GM13976 (cell line): ENCODE results near the gene DMRT3.

Source experiments
- DNase-seq: peaks from one replicate; pipeline ENCODE4 v3.0.0; 2012; ENCODE audit warnings: low spot score
- in situ Hi-C: fragments of 300-500 bp; cut with MboI; formaldehyde crosslinking; loops from one replicate; pipeline ENCODE4 v1.12.0; 2022; ENCODE audit warnings: low sequenced_read_pairs, mixed read lengths, inconsistent platforms; ENCODE audit not compliant: unreplicated experiment
- TF ChIP-seq, protein P1 (sequence below): IDR thresholded peaks from 2 replicates; pipeline ENCODE4 v1.5.1; 2012; ENCODE audit warnings: borderline replicate concordance, mild to moderate bottlenecking; ENCODE audit not compliant: insufficient read depth; ENCODE audit errors: extremely low read depth, missing control alignments, control extremely low read depth

The DMRT3 gene

DNA sequence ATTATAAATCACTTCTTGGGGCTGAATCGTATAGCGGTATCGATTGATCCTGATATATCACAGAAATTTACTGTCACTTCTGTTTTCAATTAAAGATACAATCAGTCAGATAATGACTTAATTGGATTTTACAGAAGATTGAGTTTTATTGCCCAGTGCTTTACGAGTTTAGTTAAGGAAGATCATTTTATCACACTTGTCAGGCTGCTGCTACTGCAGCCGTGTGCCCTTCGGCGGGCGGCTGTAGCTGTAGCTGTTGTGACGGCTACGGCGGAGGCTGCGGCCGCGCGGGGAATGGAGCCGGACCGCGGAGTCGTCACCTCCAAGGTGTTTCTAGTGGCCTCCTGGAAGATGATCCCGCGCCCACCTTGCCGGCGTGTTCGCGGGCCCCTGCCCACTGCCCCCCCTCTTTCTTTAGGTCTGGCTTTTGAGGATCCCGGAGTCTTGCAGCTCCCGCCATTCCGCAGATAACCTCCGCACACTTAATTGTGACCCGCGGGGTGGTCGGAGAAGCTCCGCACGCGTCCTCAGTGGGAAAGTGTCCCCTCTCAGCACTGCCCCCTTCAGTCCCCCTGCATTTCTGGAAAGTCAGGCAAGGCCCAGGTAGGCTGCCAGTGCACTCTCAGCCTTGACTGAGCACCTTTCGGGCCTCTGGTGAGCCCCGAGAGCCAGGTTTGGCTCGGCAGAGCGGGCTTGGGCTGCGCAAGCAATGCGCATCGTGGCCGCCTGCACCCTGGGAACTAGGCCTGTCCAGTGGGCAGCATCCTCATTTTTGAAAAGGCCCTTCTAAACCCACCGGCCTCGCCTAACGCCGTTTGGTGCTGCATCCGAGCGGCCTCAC lies 6.9 kb upstream of the DMRT3 start:
- in situ Hi-C loops: loop anchor here (10.0 kb wide), 1 partner anchor 75 kb away; no protein-coding TSS in a partner anchor
- DNase-seq: peak; percentile 35
- TF ChIP-seq, protein P1, sequence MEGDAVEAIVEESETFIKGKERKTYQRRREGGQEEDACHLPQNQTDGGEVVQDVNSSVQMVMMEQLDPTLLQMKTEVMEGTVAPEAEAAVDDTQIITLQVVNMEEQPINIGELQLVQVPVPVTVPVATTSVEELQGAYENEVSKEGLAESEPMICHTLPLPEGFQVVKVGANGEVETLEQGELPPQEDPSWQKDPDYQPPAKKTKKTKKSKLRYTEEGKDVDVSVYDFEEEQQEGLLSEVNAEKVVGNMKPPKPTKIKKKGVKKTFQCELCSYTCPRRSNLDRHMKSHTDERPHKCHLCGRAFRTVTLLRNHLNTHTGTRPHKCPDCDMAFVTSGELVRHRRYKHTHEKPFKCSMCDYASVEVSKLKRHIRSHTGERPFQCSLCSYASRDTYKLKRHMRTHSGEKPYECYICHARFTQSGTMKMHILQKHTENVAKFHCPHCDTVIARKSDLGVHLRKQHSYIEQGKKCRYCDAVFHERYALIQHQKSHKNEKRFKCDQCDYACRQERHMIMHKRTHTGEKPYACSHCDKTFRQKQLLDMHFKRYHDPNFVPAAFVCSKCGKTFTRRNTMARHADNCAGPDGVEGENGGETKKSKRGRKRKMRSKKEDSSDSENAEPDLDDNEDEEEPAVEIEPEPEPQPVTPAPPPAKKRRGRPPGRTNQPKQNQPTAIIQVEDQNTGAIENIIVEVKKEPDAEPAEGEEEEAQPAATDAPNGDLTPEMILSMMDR: no peak

- TF ChIP-seq, protein P1: no peak
- in situ Hi-C loops: loop anchor here (10.0 kb wide), 1 partner anchor 74 kb away; no protein-coding TSS in a partner anchor
- DNase-seq: peak; percentile 36
These were observed 6.1 kb upstream of the DMRT3 start for GRCh38 chr9:970151-970996.

DNA sequence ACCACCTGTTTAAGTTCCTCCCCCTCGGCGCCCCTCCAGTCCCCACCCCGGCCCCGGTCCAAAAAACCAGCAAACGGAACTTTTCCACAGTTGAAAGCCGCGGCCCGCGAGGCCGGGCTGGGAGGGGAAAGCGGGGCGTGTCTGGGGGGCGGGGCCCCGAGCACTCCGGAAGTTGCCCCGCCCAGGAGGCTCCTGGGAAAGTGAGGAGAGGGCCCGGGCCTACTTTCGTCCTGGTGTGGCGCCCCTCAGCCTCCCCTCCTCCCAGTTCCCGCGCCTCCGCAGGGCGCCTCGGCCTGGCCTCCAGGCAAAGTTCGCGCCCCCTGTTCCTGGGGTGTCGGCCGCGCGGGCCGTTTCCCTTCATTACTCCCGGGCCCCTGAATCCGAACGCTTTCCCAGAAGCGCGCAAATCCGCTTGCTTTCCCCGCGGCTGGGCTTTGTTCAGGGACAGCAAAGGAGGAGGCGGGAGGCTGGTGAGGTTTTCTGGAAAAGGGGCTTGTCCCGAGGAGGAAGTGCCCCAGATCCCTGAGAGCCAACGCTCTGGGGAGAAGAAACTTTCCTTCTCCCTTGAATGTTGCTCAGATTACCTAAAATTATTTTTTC lies 4.5 kb upstream of the DMRT3 start:
- peak; percentile 47 for DNase-seq
- TF ChIP-seq, protein P1: no peak
- in situ Hi-C loops: loop anchor here (10.0 kb wide), 1 partner anchor 73 kb away; no protein-coding TSS in a partner anchor

DNA sequence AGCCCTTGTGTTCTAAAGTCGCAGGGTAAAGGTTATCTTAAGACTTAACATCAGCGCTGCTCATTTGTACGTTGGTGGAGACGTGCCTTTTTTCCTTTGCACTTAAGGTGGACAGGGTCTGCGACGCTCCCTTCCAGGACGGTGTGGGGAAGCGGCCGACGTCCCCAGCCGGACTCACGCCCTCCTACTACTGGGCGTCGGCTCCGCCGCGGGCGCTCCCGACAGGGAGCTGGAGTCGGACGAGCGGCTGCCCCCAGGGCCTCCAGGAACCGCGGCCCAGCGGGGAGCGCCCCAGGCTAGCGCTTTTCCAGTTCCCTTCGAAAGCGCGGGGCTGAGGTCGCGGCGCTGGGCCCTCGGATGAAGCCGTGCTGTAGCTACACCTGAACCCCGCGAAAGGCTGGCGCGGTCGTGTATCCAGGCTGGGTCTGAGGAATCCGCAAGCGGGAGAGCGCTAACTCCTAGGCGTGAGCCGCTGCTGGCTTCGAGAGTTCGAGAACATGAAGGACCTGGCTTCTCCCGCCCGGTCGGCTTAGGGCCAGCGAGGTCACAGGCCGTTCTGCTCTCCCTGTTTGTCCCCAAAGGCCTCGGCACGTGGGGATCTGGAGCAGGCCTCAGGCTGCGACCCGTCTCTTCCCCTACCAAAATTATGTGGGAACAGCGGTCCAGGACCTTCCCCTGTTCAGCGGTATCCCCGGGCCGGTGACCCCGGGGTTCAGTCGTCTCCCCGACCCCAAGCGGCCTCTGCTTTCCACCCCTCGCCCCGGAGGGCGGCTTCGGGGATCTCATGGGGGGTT lies 3.8 kb upstream of the DMRT3 start:
- in situ Hi-C loops: loop anchor here (10.0 kb wide), 1 partner anchor 72 kb away; no protein-coding TSS in a partner anchor
- TF ChIP-seq, protein P1: no peak
- peak; percentile 32 for DNase-seq

DNA sequence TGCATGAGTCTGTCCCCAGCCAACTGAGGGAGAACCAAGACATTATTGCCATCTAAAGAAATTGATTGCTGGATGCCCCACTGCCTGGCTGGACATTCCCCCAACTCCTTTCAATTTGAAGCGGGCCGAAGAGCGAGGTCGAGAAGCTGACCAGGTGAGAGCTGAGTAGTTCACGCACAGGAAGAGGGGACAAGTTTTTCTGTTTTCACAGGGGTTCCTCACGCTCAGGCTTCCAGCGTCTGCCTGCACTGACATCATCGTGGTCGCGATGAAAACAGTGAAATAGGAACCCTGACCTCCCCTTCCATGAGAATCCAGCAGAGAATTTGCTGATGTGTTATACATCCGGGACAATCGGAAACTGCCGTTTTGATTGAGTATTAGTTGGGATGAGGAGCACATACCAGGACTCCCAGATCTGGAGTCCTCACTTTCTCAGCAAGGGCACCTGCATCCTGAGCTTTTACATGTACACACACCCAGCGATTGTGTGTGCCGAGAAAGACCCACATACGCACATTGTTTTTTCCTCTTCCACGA lies 3.1 kb upstream of the DMRT3 start:
- in situ Hi-C loops: loop anchor here (10.0 kb wide), 1 partner anchor 71 kb away; no protein-coding TSS in a partner anchor
- TF ChIP-seq, protein P1: no peak
- DNase-seq: no peak
